GM21619 (cell line): ENCODE data around the gene SPATA13.

Source experiments
- ATAC-seq: cut with Tn5 transposase; IDR thresholded peaks from one replicate; pipeline ENCODE4 v1.9.1; 2021; ENCODE audit not compliant: unreplicated experiment

The SPATA13 gene

GRCh38 chr13:24141333-24141910 lies 19.1 kb upstream of the SPATA13 start:
- ATAC-seq = no peak

GRCh38 chr13:24142453-24142852 lies 18.1 kb upstream of the SPATA13 start:
- ATAC-seq = no peak

- ATAC-seq = no peak
These were observed 17.6 kb upstream of the SPATA13 start for GRCh38 chr13:24142886-24143285.

- ATAC-seq = no peak
These were observed 15.3 kb upstream of the SPATA13 start for GRCh38 chr13:24145240-24145639.

GRCh38 chr13:24145674-24146073 lies 14.8 kb upstream of the SPATA13 start:
- no peak for ATAC-seq

GRCh38 chr13:24146961-24147569 lies 13.5 kb upstream of the SPATA13 start:
- ATAC-seq = no peak

- ATAC-seq = no peak
These were observed 13.0 kb upstream of the SPATA13 start for GRCh38 chr13:24147570-24147963.

GRCh38 chr13:24148414-24149235 lies 11.9 kb upstream of the SPATA13 start:
- no peak for ATAC-seq

- no peak for ATAC-seq
These were observed 11.1 kb upstream of the SPATA13 start for GRCh38 chr13:24149246-24150032.

GRCh38 chr13:24150572-24150971 lies 9.9 kb upstream of the SPATA13 start:
- ATAC-seq = no peak

GRCh38 chr13:24151864-24152263 lies 8.7 kb upstream of the SPATA13 start:
- ATAC-seq = no peak

GRCh38 chr13:24152292-24153214 lies 8.0 kb upstream of the SPATA13 start:
- no peak for ATAC-seq

- ATAC-seq = no peak
These were observed 7.2 kb upstream of the SPATA13 start for GRCh38 chr13:24153347-24153746.

- ATAC-seq = no peak
These were observed 6.4 kb upstream of the SPATA13 start for GRCh38 chr13:24153979-24154701.

GRCh38 chr13:24159357-24159756 lies 1.2 kb upstream of the SPATA13 start:
- ATAC-seq = no peak

GRCh38 chr13:24161010-24161775 lies 673 bp downstream of the SPATA13 start:
- peak; percentile 39 for ATAC-seq

GRCh38 chr13:24161980-24162525 lies 1.5 kb downstream of the SPATA13 start:
- ATAC-seq = no peak

GRCh38 chr13:24162604-24163003 lies 2.1 kb downstream of the SPATA13 start:
- ATAC-seq = no peak

GRCh38 chr13:24165746-24166145 lies 5.2 kb downstream of the SPATA13 start:
- ATAC-seq = no peak
